HepG2 (cell line): ENCODE data around the gene RAD50. TPM values are rescaled to one million over a fixed set of nuclear protein-coding genes. Genes with fewer than 3 reads are reported as not detected.
A peak's percentile ranks its signal among the peaks of the same experiment; 100 is the strongest.

ENCODE experiments used
- ATAC-seq: fragments of 200-7000 bp; cut with Tn5 transposase; 3 replicates; pipeline ENCODE4 v1.9.1; 2020; ENCODE audit warnings: mild to moderate bottlenecking, moderate library complexity
- BruUV-seq: library from RNA; stranded (reverse); fragments of 400-500 nt; replicated peaks from 2 replicates; lab custom pipeline; 2021; lab: Mats Ljungman, UMichigan
- CTCF ChIA-PET: fragments of 300-600 bp; formaldehyde crosslinking; extraction: SDS; loops from one replicate; lab custom pipeline; 2021; ENCODE audit warnings: low total read pairs, inconsistent platforms, low intra/inter-chr PET ratio; lab: Yijun Ruan, JAX
- POLR2A ChIA-PET: fragments of 350-600 bp; sonication (Branson Sonifier 250); formaldehyde crosslinking; loops from one replicate; lab custom pipeline; 2020; ENCODE audit warnings: antibody characterized with exemption, inconsistent platforms; lab: Yijun Ruan, JAX
- DNase-seq: peaks from one replicate; pipeline ENCODE4 v3.0.0-alpha.2; 2015; ENCODE audit warnings: low spot score
- FAIRE-seq: peaks from 3 replicates; lab custom pipeline; 2011; peaks lifted over from hg19 to GRCh38; lab: Jason Lieb, UNC
- H2AFZ ChIP-seq: one replicate; pipeline ENCODE4 v1.6.1; 2011; ENCODE audit warnings: low read length, inconsistent platforms
- H3K27ac ChIP-seq: fragments of 300-600 bp; 3 replicates; pipeline ENCODE4 v1.8.0; 2011; ENCODE audit warnings: mixed run types, mild to moderate bottlenecking, mixed read lengths, low read length, inconsistent platforms; ENCODE audit not compliant: insufficient read depth; ENCODE audit errors: extremely low read length
- H3K27me3 ChIP-seq, 2 experiments: fragments of 200-600 bp in 1 of 2; 2 replicates in 1 of 2; 3 replicates in 1 of 2; pipeline versions ENCODE4 v1.6.0 to v1.8.0; 2011; ENCODE audit warnings: low read length in 2 of 2, mild to moderate bottlenecking in 2 of 2, moderate library complexity in 2 of 2, inconsistent platforms in 1 of 2; ENCODE audit not compliant: insufficient read depth in 2 of 2, control insufficient read depth in 1 of 2
- H3K36me3 ChIP-seq, 2 experiments: fragments of 200-600 bp in 1 of 2; replicated peaks in 1 of 2; 2 replicates in 1 of 2; 3 replicates in 1 of 2; pipeline versions ENCODE4 v1.5.1 to v1.8.0; 2011; ENCODE audit warnings: low read length in 2 of 2, inconsistent platforms in 1 of 2; ENCODE audit not compliant: insufficient read depth in 2 of 2, control insufficient read depth in 1 of 2
- H3K4me1 ChIP-seq: 2 replicates; pipeline ENCODE4 v1.5.1; 2012; ENCODE audit warnings: low read length, inconsistent platforms; ENCODE audit not compliant: insufficient read depth
- H3K4me2 ChIP-seq: 2 replicates; pipeline ENCODE4 v1.6.0; 2011; ENCODE audit warnings: low read depth, low read length, inconsistent platforms
- H3K4me3 ChIP-seq, 3 experiments: fragments of 200-600 bp in 1 of 3; sonication (generic), shearing (Covaris generic) in 1 of 3; replicated peaks in 1 of 3; 2 replicates each; pipeline ENCODE4 v1.5.1; 2011 to 2016; ENCODE audit warnings: low read length in 3 of 3, inconsistent platforms in 2 of 3, low read depth in 2 of 3, mild to moderate bottlenecking in 2 of 3, control low read depth in 1 of 3, mixed read lengths in 1 of 3; ENCODE audit not compliant: insufficient read depth in 1 of 3
- H3K79me2 ChIP-seq: one replicate; pipeline ENCODE4 v1.6.1; 2011; ENCODE audit warnings: low read length, inconsistent platforms; ENCODE audit not compliant: insufficient read depth
- H3K9ac ChIP-seq: 2 replicates; pipeline ENCODE4 v1.6.0; 2011; ENCODE audit warnings: mild to moderate bottlenecking, low read depth, low read length, inconsistent platforms; ENCODE audit not compliant: insufficient read depth
- H3K9me3 ChIP-seq: 2 replicates; pipeline ENCODE4 v1.5.1; 2012; ENCODE audit warnings: mild to moderate bottlenecking, low read length
- H4K20me1 ChIP-seq: 2 replicates; pipeline ENCODE4 v1.6.0; 2011; ENCODE audit warnings: inconsistent platforms, mild to moderate bottlenecking, low read length, moderate library complexity; ENCODE audit not compliant: insufficient read depth
- ISX ChIP-seq: sonication (generic); formaldehyde crosslinking; conservative IDR thresholded peaks from 2 replicates; pipeline ENCODE4 v1.5.0; 2020; ENCODE audit warnings: missing genetic modification reagents
- MIXL1 ChIP-seq: IDR thresholded peaks from 2 replicates; pipeline ENCODE4 v1.6.1; 2016
- ZMYM3 ChIP-seq: sonication (generic); formaldehyde crosslinking; IDR thresholded peaks from 2 replicates; pipeline ENCODE4 v1.5.1; 2020; ENCODE audit warnings: mild to moderate bottlenecking, missing genetic modification reagents
- ZNF281 ChIP-seq: sonication (generic); formaldehyde crosslinking; IDR thresholded peaks from 2 replicates; pipeline ENCODE4 v1.4.0; 2020; ENCODE audit warnings: missing genetic modification reagents, borderline replicate concordance
- ZNF44 ChIP-seq: sonication (generic); formaldehyde crosslinking; IDR thresholded peaks from 2 replicates; pipeline ENCODE4 v1.5.1; 2020; ENCODE audit warnings: mild to moderate bottlenecking, missing genetic modification reagents
- ZNF629 ChIP-seq: sonication (generic); formaldehyde crosslinking; conservative IDR thresholded peaks from 2 replicates; pipeline ENCODE4 v1.5.0; 2020; ENCODE audit warnings: missing genetic modification reagents
- WGBS: methylation state at CpG from one replicate; pipeline ENCODE4 v1.1.6; 2017; ENCODE audit warnings: low lambda C conversion rate; 5-methylcytosine and 5-hydroxymethylcytosine counted together
- in situ Hi-C: cut with HindIII; loops from 2 replicates; pipeline ENCODE4 v1.10.0; 2017; ENCODE audit warnings: low pct_unique_long_range_greater_than_20kb; ENCODE audit not compliant: extremely low pct_ligation_motif_present
- intact Hi-C: fragments of 100-400 bp; cut with micrococcal nuclease; formaldehyde crosslinking; loops from one replicate; pipeline ENCODE4 v1.10.0; 2022; ENCODE audit not compliant: unreplicated experiment
- polyA plus RNA-seq, 8 experiments: library from polyadenylated mRNA; depleted of rRNA in 3 of 8; stranded (reverse) in 7 of 8; unstranded in 1 of 8; fragments of >200 nt; fragmentation: Illumina TruSeq in 4 of 8; extraction: Trizol in 4 of 8; gene quantifications; 2 replicates each; pipeline versions ENCODE4 v1.2.1 to v1.2.3, GENCODE V29; 2011 to 2016; ENCODE audit warnings: low read depth in 4 of 8, missing spikeins in 1 of 8, mixed read lengths in 1 of 8; ENCODE audit not compliant: insufficient read depth in 1 of 8
- total RNA-seq, 5 experiments: library from RNA; depleted of rRNA; stranded (reverse); fragments of >200 nt; fragmentation: Illumina TruSeq; extraction: Trizol; gene quantifications; 2 replicates each; pipeline ENCODE4 v1.2.3, GENCODE V29; 2016; ENCODE audit warnings: low read depth in 1 of 5
- TF ChIP-seq, protein P1 (sequence below): sonication (generic); formaldehyde crosslinking; conservative IDR thresholded peaks from 2 replicates; pipeline ENCODE4 v1.8.1; 2023; ENCODE audit warnings: missing genetic modification reagents

Gene RAD50
- total and polyA plus RNA-seq, 2 of the 13 experiments (the other 11 are each of a cell fraction or from before 2014, with no cell fraction given) = 19.2 to 23.4 TPM

- Histone ChIP-seq H3K4me2 (no peak overlapping the region), H3K9me3 (no peaks in the 10 kb centered on the region), H3K4me1 (peaks cover 66% of the 10 kb centered on the region), H3K36me3 (no peaks in the 10 kb centered on the region), H3K9ac (no peak overlapping the region), H3K27me3 (peaks cover 3 to 24% of the 10 kb centered on the region in 2 experiments; a peak in 4 of 5 replicates), H3K27ac (no peak overlapping the region), H4K20me1 (no peaks in the 10 kb centered on the region), H3K4me3 (no peak overlapping the region)
- BruUV-seq = no TSS peak
- ChIA-PET POLR2A (no interaction called here), CTCF (no interaction called here)
- whole genome bisulfite sequencing = 71% methylated on average over 13 of the region's 14 CpGs
- TF ChIP-seq ZNF44 (CRISPR knock-in tag) (no peak), ISX (CRISPR knock-in tag) (no peak), ZMYM3 (CRISPR knock-in tag) (peak; percentile 70), ZNF629 (CRISPR knock-in tag) (peak; percentile 88)
- TF ChIP-seq, all 625 proteins: peak for 2
- no peak for FAIRE-seq
- intact Hi-C loops (no loop called here), in situ Hi-C loops (loop anchor here (25.0 kb wide), 1 partner anchor 282 kb away; no protein-coding TSS in a partner anchor)
- no peak overlapping the region for H2AFZ ChIP-seq
- no peak for DNase-seq
- no peak for ATAC-seq
- no peaks in the 10 kb centered on the region for H3K79me2 ChIP-seq
Observed at GRCh38 chr5:132668706-132669454, 112.1 kb downstream of the RAD50 start.

GRCh38 chr5:132669455-132669820, 112.7 kb downstream of the RAD50 start:
- Histone ChIP-seq H3K27me3 (peaks cover 3 to 30% of the 10 kb centered on the region in 2 experiments; a peak in 4 of 5 replicates), H3K4me1 (peaks cover 64% of the 10 kb centered on the region), H3K9me3 (no peaks in the 10 kb centered on the region), H3K27ac (no peak overlapping the region), H4K20me1 (no peaks in the 10 kb centered on the region), H3K9ac (no peak overlapping the region), H3K4me3 (peak overlapping the region in 1 of 3 experiments; percentile 6; a peak in 1 of 6 replicates), H2AFZ (no peak overlapping the region), H3K4me2 (peak overlapping the region; percentile 53; the same call in 1 of the 2 replicates), H3K79me2 (no peaks in the 10 kb centered on the region), H3K36me3 (no peaks in the 10 kb centered on the region)
- WGBS = 41% methylated on average over 4 of the region's 7 CpGs
- no TSS peak for BruUV-seq
- no peak for ATAC-seq
- FAIRE-seq = no peak
- POLR2A ChIA-PET = no interaction called here
- no peak for DNase-seq
- TF ChIP-seq, protein P1, sequence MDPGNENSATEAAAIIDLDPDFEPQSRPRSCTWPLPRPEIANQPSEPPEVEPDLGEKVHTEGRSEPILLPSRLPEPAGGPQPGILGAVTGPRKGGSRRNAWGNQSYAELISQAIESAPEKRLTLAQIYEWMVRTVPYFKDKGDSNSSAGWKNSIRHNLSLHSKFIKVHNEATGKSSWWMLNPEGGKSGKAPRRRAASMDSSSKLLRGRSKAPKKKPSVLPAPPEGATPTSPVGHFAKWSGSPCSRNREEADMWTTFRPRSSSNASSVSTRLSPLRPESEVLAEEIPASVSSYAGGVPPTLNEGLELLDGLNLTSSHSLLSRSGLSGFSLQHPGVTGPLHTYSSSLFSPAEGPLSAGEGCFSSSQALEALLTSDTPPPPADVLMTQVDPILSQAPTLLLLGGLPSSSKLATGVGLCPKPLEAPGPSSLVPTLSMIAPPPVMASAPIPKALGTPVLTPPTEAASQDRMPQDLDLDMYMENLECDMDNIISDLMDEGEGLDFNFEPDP (CRISPR knock-in tag) = 0 out of 2 replicates have a peak, but pooled peaks have one; percentile 57
- peak; percentile 55; the same call in 1 of the 2 replicates for TF ChIP-seq ZNF281 (CRISPR knock-in tag)
- TF ChIP-seq MIXL1 (CRISPR knock-in tag) = no peak
- in situ Hi-C loops = loop anchor here (25.0 kb wide), 1 partner anchor 282 kb away; no protein-coding TSS in a partner anchor
- intact Hi-C loops = no loop called here
- CTCF ChIA-PET = no interaction called here
